Hematopoietic multipotent progenitor cell treated with erythropoietin and hydrocortisone succinate and interleukin-3 and kit ligand, for 17 days (in vitro differentiated cells): ENCODE results near the gene SMARCB1.
A peak's percentile ranks its signal among the peaks of the same experiment; 100 is the strongest.

Source experiments
- DNase-seq: peaks from one replicate; pipeline ENCODE4 v3.0.0-alpha.2; 2015; ENCODE audit warnings: low spot score

SMARCB1 gene

GRCh38 chr22:23762842-23763578, 23.8 kb upstream of the SMARCB1 start, which contains the start of gene C22orf15:
Gene C22orf15, plus strand, starts transcription at chr22:23762990. Its CDS starts 317 bp downstream, at chr22:23763307.
- DNase-seq: no peak

DNA sequence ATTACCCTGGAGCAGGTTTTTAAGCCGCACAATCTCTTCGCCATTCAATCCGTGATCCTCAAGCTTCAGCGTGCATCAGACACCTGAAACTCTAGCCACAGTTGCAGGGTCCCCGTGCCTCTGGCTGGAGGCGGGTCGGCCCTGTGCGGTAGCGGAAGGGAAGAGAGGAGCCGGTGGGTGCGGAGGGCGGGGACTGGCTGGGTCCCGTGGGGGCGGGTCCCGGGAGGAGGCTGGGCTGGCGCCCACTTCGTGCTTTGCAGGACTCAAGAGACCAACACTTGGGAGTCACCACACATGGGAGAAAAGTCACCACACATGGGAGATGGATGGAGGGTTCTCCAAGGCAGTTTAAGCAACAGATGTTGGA, 23.2 kb upstream of the SMARCB1 start:
- DNase-seq: no peak

GRCh38 chr22:23763954-23764353, 22.8 kb upstream of the SMARCB1 start:
- DNase-seq: no peak

DNA sequence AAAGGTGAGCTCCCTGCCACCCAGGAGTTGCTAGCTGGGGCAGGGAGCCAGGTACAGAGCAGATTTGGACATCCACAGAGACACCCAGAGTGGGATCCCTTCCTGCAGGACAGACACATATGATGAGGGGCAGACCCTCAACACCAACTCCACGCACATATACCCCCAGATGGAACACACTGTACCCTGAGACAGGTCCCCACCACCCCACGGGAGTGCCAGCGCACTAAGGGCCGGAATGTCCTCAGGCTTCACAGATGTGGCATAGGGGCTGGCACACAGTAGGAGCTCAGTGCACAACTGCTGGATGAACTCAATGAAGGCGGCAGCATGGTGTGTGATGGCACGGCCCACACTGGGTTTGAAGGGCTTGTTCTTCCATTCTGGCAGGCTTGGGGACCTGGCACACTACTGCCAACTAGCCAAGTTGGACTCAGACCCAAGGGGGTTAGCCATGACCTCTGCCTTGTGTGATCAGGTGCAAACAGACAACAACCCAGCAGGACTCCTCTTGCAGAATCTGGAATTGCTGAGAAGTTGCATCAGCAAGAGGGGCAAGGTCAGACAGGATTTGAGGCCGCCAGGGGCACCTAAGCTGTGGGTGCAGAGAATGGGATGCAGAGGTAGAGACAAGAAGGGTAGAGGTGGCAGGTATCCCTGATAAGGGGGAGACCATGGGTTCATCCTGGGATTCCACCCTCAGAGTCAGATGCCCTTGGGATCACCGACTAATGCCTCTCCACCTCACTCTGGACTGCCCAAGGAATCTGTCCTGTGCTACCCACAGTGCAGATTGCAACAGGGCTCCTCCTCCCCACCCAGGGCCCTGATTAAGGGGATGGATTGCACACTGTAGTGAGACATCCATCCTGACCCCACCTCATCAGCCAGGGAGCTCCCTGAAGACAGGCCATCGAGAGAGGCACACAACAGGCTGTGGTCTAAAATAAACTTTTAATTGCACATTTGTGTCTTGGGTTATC, 21.6 kb upstream of the SMARCB1 start:
- no peak for DNase-seq

GRCh38 chr22:23767303-23767672, 19.5 kb upstream of the SMARCB1 start:
- DNase-seq: no peak

DNA sequence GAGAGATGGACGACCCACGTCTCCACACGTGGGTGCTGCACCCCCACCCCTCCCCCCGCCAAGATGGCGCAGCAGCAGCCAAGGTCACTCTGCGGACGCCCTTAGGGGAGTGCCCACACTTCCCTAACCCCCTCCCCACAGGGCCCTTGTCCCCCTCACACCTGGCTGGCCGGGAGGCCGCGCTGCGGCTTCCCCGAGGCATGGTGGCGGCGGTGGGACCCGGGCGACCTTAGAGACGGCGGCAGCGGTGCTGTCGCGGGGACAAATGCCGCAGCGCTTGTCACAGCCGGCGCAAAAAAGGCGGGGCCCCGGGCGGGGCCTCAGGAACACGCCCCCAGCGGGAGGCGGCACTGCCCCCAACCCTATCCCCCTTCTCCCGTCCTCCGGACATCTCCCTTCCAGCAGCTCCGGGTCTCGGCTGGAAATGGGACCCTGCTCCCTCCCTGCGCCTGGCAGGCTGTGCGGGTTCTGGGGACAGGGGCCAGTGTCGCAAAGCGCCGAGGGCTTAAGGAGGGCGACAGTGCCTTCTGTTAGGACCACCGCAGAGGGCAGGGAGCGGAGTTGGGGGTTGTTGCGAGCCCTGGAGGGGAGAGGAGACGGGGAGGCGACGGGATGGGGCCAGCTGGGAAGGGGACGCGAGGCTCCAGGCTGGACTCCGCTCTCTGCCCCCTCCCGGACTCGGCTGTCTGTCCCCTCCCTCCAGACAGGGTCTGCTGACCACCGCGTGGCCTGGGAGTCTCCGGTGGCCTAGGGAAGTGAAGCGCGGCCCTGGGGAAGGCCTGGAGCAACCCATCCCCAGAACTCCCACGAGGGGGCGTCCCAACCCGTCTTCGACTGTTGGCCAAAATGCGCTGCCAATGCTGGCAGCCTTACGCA, 18.9 kb upstream of the SMARCB1 start, which contains the start of gene CHCHD10:
CHCHD10 (minus strand) TSS at position 300 of the 876 bp plus-strand sequence; CDS start at position 202, 98 bp downstream.
- DNase-seq: peak; percentile 44

DNA sequence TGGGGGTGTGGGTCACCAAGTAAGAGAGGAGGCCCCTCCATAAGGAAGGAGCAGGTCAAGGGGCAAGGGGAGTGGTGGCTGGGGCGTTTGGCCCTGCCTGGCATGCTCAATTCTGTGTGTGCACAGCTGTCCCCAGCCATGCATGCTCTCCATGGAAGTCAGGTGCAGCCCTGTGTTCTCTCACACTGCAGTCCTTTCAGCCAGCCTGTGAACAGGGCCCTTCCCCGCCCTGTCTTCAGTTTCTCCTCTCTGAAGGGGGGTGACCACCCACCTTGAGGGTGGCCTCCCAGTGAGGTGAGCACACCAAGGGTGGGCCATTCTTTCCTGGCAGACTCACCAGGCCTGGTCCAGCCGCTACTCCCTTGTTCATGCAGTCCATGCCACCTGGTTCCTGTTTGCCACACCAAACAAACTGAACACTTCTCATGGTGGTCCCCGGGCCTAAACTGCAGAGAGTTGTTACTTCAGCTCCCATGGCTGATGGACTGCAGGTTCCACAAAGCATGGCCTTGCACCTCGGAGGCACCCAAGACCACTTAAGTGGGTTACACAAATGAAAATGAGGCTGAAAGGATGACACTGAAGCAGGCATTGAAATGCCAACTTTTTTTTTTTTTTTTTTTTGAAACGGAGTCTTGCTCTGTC, 17.3 kb upstream of the SMARCB1 start:
- no peak for DNase-seq

DNA sequence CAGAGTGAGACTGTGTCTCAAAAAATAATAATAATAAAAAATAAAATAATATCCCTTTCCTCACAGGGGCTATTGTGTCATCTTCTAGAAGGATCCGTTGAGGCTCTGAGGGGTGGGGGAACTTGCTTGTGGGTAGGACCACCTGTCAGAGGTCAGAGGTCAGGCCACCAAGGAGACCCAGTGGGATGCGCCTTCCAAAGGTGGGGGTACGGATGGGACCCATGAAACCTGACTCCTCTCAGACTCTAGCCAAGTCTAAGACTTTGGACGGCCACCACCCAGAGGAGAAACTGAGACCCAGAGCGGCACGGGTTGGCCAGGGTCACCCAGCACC, 14.5 kb upstream of the SMARCB1 start:
- no peak for DNase-seq

DNA sequence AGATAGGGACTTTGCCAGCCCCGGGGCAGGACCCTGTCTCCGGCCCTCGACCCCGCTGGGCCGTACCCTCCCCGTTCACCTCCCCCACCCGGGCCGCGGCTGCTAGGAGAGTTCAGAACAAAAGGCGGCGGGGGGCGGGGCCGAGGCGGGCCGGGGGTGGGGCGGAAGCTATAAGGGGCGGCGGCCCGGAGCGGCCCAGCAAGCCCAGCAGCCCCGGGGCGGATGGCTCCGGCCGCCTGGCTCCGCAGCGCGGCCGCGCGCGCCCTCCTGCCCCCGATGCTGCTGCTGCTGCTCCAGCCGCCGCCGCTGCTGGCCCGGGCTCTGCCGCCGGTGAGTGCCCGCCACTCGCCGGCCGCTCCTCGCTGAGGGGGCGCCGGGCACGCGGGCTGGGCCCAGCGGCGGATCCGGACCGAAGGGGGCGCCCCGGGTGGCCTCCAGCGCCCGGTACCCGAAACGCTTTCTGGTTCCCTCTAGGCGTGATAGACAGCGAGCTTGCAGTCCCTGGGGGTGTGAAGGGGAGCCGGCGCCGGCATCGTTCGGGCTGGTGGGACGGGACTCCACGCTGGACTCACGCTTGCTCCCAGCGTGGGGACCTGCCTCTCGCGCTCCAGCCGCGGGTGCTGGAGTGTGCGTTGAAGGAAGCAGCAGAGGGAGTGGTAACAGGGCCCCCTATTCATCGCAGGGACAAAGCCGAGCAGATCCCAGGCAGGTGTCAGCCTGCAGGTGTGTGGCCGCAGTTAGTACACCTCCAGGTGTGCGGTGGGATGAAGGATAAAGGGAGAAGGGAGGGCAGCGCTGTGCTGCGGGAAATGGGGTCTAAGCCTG, 13.9 kb upstream of the SMARCB1 start, which contains the start of gene MMP11:
MMP11 (plus strand) TSS at position 201 of the 825 bp plus-strand sequence; CDS start at position 223, 22 bp downstream.
- no peak for DNase-seq

DNA sequence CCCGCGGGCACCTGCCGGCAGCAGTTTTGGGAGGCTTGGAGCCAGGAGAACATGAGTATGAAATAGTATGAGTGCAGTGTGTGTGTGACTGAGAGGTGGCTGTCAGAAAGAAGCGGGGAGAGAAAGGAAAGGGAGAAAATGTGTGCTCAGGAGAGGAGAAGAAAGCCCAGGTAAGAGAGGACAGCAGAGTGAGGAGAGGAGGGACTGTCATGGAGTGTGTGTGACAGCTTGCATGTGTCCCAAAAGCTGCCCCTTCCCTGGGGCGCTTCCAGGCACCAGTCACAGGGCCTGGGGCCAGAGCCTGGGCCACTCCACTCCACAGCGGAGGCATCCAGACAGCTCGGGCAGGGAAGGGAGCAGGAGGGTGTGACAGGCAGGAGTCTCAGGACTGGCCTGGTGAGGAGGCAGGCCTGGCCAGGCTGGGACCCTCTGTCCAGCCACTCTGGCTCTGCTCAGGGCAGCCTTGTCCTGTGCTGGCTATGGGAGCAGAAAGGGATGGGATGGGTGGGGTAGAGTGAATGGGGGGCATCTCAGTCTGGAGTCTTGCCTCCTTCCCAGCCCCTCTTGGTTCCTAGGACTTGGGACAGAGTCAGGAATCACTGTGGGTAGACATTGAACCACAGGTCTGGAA, 13.2 kb upstream of the SMARCB1 start:
- DNase-seq: no peak

DNA sequence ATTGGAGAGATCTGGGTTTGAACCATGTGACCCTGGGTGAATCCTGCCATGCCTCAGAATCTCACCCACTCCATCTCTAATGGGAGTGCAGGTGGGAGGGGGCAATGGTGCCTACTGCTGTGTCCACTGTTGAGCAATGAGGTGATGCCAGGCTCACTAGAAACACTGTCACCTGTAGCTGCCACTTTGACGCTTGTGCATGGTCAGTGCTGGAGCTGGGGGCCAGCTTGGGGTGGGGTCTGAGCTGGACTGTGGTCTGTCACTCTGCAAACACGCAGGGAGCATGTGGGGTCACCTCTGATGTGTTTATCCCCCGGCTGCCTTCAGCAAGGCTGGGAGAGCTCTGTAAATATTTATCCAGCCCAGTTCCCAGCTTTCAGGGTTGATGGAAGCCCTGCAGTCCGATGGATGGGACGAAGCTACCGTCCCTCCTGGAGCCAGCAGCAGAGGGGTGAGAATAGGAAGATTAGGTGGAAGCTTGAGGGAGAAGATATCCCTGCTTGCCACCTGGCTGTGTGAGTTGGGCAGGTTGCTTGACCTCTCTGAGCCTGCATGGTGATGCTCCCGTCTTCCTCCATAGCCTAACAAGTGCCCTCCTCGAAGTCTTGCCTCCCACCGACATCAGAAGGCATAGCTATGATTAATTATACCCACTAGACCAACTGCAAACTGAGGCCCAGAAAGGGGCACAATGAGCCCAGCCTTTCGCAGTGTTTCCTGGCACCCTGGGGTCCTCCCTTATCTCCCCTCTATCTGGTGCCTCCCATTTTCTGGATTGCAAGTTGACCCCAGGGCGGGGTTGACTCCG, 12.4 kb upstream of the SMARCB1 start:
- no peak for DNase-seq

DNA sequence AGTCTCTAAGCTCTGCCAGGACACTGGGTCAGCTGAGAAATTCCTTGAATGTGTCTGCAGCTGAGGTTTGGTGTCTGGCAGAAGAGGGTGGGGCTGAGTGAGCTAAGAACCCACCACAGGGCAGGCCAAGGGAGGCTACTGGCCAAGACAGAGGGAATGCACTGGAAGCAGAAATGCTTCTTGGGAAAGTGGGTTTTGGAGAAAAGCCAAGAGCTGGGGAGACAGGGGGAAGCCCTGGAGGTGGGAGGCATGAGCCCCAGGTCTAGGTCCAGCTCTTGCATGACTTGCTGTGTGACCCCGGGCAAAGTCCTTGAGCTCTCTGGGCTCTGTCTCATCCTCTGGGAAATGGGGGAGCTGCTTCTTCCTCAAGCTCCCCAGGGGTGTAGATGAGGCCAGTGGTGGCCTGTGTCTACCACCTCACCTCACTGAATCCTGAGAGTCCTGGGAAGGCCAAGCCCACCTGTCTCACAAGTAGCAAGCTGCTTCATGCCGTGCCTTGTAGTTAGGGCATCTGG, 11.8 kb upstream of the SMARCB1 start:
- no peak for DNase-seq

DNA sequence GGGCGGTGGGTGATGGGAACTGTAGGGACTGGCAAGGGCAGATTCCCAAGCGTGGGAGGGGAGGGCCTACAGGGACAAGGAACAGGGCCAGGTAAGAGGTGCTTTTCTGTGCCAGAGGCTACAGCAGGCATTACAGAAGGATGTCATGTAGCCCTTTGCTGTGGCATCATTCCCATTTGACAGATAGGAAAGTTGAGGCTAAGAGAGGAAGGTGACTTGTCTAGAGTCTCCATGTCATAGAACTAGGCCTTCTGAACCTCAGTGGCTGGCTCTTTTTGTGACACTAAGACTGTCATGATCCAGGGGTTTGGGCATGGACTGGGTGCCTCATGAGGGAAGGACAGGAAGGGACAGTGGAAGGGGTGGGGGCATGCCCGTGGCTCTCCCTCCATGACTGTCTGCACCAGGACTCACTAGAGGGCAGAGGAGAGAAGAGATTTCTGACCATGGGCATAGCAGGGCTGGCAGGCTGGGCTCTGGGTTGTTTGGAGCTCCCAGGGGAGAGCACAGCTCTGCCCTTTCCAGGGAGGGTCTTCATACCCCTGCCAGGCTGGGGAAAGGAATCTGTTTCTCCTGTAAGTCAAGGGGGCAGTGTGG, 10.9 kb upstream of the SMARCB1 start:
- no peak for DNase-seq

- no peak for DNase-seq
Measured at GRCh38 chr22:23777776-23778576, 8.8 kb upstream of the SMARCB1 start.

- DNase-seq: no peak
Measured at GRCh38 chr22:23778577-23778900, 8.2 kb upstream of the SMARCB1 start.

DNA sequence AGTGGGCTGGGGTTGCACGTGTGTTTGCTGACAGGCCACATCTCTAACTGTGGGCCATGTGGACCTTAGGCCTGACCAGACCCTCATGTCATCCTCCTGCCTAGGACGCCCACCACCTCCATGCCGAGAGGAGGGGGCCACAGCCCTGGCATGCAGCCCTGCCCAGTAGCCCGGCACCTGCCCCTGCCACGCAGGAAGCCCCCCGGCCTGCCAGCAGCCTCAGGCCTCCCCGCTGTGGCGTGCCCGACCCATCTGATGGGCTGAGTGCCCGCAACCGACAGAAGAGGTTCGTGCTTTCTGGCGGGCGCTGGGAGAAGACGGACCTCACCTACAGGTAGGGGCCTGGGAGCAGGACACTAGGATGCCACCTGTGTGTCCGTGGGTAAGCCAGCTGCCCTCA, 7.7 kb upstream of the SMARCB1 start:
- no peak for DNase-seq

- DNase-seq: no peak
Measured at GRCh38 chr22:23779731-23780130, 7.0 kb upstream of the SMARCB1 start.
